CD4-positive, alpha-beta T cell (primary cell): ENCODE results near the gene PTPRN2. TPM values are rescaled to one million over a fixed set of nuclear protein-coding genes. Genes with fewer than 3 reads are reported as not detected.

ENCODE experiments used
- ATAC-seq: fragments of 200-7000 bp; cut with Tn5 transposase; one replicate; pipeline ENCODE4 v1.10.0; 2022; ENCODE audit warnings: mild to moderate bottlenecking; ENCODE audit not compliant: poor library complexity
- CTCF ChIA-PET: fragments of 350-600 bp; sonication (Branson Sonifier 250); formaldehyde crosslinking; loops from one replicate; lab custom pipeline; 2021; ENCODE audit warnings: antibody characterized with exemption, inconsistent platforms; lab: Charles Lee
- POLR2A ChIA-PET: fragments of 350-600 bp; sonication (Branson Sonifier 250); formaldehyde crosslinking; loops from one replicate; lab custom pipeline; 2021; ENCODE audit warnings: antibody characterized with exemption, inconsistent platforms; lab: Charles Lee
- DNase-seq, 14 experiments: peaks; one replicate each; pipeline ENCODE4 v3.0.0-alpha.2; 2013 to 2020; ENCODE audit warnings: mixed read lengths in 2 of 14
- H3K27ac ChIP-seq, 2 donors: one replicate each; pipeline versions ENCODE4 v1.5.1 to v1.7.0; 2013; ENCODE audit warnings: low read length in 2 of 2, low read depth in 1 of 2, mild to moderate bottlenecking in 1 of 2
- H3K27me3 ChIP-seq, 2 experiments: 1 replicate in 1 of 2; 2 replicates in 1 of 2; pipeline versions ENCODE4 v1.6.1 to v1.7.0; 2013; ENCODE audit warnings: low read length in 2 of 2, control low read depth in 1 of 2, mild to moderate bottlenecking in 1 of 2, moderate library complexity in 1 of 2; ENCODE audit not compliant: insufficient read depth in 2 of 2, control insufficient read depth in 1 of 2
- H3K36me3 ChIP-seq: one replicate; pipeline ENCODE4 v1.6.1; 2013; ENCODE audit warnings: low read length, control low read depth; ENCODE audit not compliant: insufficient read depth
- H3K4me1 ChIP-seq: one replicate; pipeline ENCODE4 v1.6.1; 2013; ENCODE audit warnings: low read length, control low read depth; ENCODE audit not compliant: insufficient read depth
- H3K4me3 ChIP-seq: one replicate; pipeline ENCODE4 v1.5.1; 2013; ENCODE audit warnings: mild to moderate bottlenecking, low read length, moderate library complexity
- H3K9me3 ChIP-seq, 2 experiments: 1 replicate in 1 of 2; 2 replicates in 1 of 2; pipeline versions ENCODE4 v1.6.1 to v1.7.0; 2013; ENCODE audit warnings: low read length in 2 of 2, mild to moderate bottlenecking in 2 of 2, control low read depth in 1 of 2, moderate library complexity in 1 of 2; ENCODE audit not compliant: control insufficient read depth in 1 of 2, insufficient read depth in 1 of 2
- H3K27ac Mint-ChIP-seq: one replicate; pipeline ENCODE4 v1.8.0; 2020; ENCODE audit warnings: mixed read lengths
- H3K27me3 Mint-ChIP-seq: one replicate; pipeline ENCODE4 v1.8.0; 2021; ENCODE audit warnings: mixed read lengths
- H3K36me3 Mint-ChIP-seq: one replicate; pipeline ENCODE4 v1.8.0; 2021; ENCODE audit warnings: low read depth, mixed read lengths
- H3K4me1 Mint-ChIP-seq: one replicate; pipeline ENCODE4 v1.8.0; 2021; ENCODE audit warnings: low read depth, mixed read lengths
- H3K4me3 Mint-ChIP-seq: one replicate; pipeline ENCODE4 v1.8.0; 2020; ENCODE audit warnings: mild to moderate bottlenecking, mixed read lengths
- H3K9me3 Mint-ChIP-seq: one replicate; pipeline ENCODE4 v1.8.0; 2020; ENCODE audit warnings: mixed read lengths
- CTCF ChIP-seq: fragments of 200-600 bp; IDR thresholded peaks from one replicate; pipeline ENCODE4 v1.8.0; 2022; ENCODE audit warnings: antibody characterized with exemption, mild to moderate bottlenecking
- intact Hi-C, 2 experiments: fragments of 100-400 bp; cut with DNase I in 1 of 2; cut with micrococcal nuclease in 1 of 2; formaldehyde crosslinking; loops; one replicate each; pipeline versions ENCODE4 v1.15.1 to v1.9.0; 2023 to 2025; cut with DNase I, micrococcal nuclease
- total RNA-seq, 174 experiments: library from RNA in 2 of 174; stranded (reverse) in 2 of 174; gene quantifications; one replicate each; pipeline ENCODE4 v1.2.3 and lab custom pipeline; 2021 to 2026

The PTPRN2 gene
- total RNA-seq, 2 experiments from 2014 or later, result 0.34 to 0.44 TPM

- H3K27me3 ChIP-seq, result peaks cover 0 to 3% of the 10 kb centered on the region in 2 experiments
- ATAC-seq (no peak), DNase-seq (no peak)
- H3K27ac ChIP-seq, result no peak overlapping the region
- H3K9me3 ChIP-seq, result peaks cover 0 to 12% of the 10 kb centered on the region in 2 experiments
- intact Hi-C loops, result no loop called here
- H3K36me3 Mint-ChIP-seq, result no peaks in the 10 kb centered on the region
- peaks cover 23% of the 10 kb centered on the region for H3K4me1 ChIP-seq
- H3K27me3 Mint-ChIP-seq, result peaks cover 10% of the 10 kb centered on the region
- H3K4me3 Mint-ChIP-seq, result no peak overlapping the region
- H3K36me3 ChIP-seq, result no peaks in the 10 kb centered on the region
- H3K27ac Mint-ChIP-seq, result no peak overlapping the region
- H3K9me3 Mint-ChIP-seq, result no peaks in the 10 kb centered on the region
- CTCF ChIA-PET, result no interaction called here
- H3K4me3 ChIP-seq, result no peak overlapping the region
- no peak for TF ChIP-seq CTCF
- H3K4me1 Mint-ChIP-seq, result peaks cover 28% of the 10 kb centered on the region
- POLR2A ChIA-PET, result no interaction called here
Observed at GRCh38 chr7:157580324-157580723, 1007.3 kb downstream of the PTPRN2 start.

DNA sequence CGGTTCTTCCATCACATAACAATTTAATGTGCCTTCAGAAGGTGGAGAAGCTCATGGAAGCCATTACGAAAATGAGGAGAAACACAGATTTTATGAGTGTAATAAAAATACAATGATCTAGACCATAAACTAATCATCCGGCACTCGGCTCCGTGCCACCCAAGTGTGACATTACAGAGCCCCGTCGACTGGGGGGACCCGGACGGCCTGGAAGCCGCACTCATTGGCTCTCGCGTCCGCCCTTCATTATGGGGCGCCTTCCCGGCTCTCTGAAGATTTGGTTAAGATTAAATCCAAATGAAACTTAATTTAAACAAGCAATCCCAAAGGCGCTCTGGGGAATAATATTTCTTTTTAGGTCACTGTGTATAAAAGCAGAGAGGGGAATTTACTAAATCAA, 1008.2 kb downstream of the PTPRN2 start:
- ChIA-PET CTCF (no interaction called here), POLR2A (no interaction called here)
- no peak for TF ChIP-seq CTCF
- H3K27ac ChIP-seq, result no peak overlapping the region
- DNase-seq, result no peak
- H3K4me3 ChIP-seq, result no peak overlapping the region
- H3K27me3 ChIP-seq, result no peaks in the 10 kb centered on the region
- ATAC-seq, result no peak
- no peaks in the 10 kb centered on the region for H3K36me3 ChIP-seq
- H3K27me3 Mint-ChIP-seq, result peaks cover 6% of the 10 kb centered on the region
- peaks cover 14% of the 10 kb centered on the region for H3K4me1 ChIP-seq
- H3K4me3 Mint-ChIP-seq, result no peak overlapping the region
- H3K27ac Mint-ChIP-seq, result no peak overlapping the region
- H3K36me3 Mint-ChIP-seq, result no peaks in the 10 kb centered on the region
- intact Hi-C loops, result loop anchor here in 1 of 2 experiments (10.0 kb wide), 1 partner anchor 75 kb away; no protein-coding TSS in a partner anchor
- H3K9me3 Mint-ChIP-seq, result no peaks in the 10 kb centered on the region
- H3K4me1 Mint-ChIP-seq, result peaks cover 26% of the 10 kb centered on the region
- peaks cover 0 to 7% of the 10 kb centered on the region in 2 experiments for H3K9me3 ChIP-seq

GRCh38 chr7:157577796-157578339, 1009.8 kb downstream of the PTPRN2 start:
- CTCF ChIA-PET, result no interaction called here
- TF ChIP-seq CTCF, result no peak

More at GRCh38 chr7:157577796-157578339, 1009.8 kb downstream of the PTPRN2 start:
- Histone ChIP-seq H3K4me1 (peaks cover 21% of the 10 kb centered on the region), H3K36me3 (no peaks in the 10 kb centered on the region), H3K27ac (no peak overlapping the region), H3K4me3 (no peak overlapping the region), H3K9me3 (peaks cover 0 to 7% of the 10 kb centered on the region in 2 experiments), H3K27me3 (no peaks in the 10 kb centered on the region)
- no peak overlapping the region for H3K27ac Mint-ChIP-seq
- ATAC-seq (no peak), DNase-seq (no peak)
- intact Hi-C loops, result loop anchor here in 1 of 2 experiments (10.0 kb wide), 1 partner anchor 73 kb away; no protein-coding TSS in a partner anchor
- H3K9me3 Mint-ChIP-seq, result no peaks in the 10 kb centered on the region
- H3K36me3 Mint-ChIP-seq, result no peaks in the 10 kb centered on the region
- peaks cover 28% of the 10 kb centered on the region for H3K4me1 Mint-ChIP-seq
- POLR2A ChIA-PET, result no interaction called here
- H3K27me3 Mint-ChIP-seq, result peaks cover under 1% of the 10 kb centered on the region
- H3K4me3 Mint-ChIP-seq, result no peak overlapping the region
